CD4-positive, CD25-positive, alpha-beta regulatory T cell (primary cell): Measurements from ENCODE around the gene WNK2. TPM values are rescaled to one million over a fixed set of nuclear protein-coding genes. Genes with fewer than 3 reads are reported as not detected.

Experiments
- ATAC-seq, 2 donors: fragments of 150-1000 bp; cut with Tn5 transposase; one replicate each; pipeline ENCODE4 v1.10.0; 2021; ENCODE audit warnings: low read depth in 2 of 2, moderate number of reproducible peaks in 2 of 2, moderate library complexity in 1 of 2
- DNase-seq, 3 donors: peaks; one replicate each; pipeline versions ENCODE4 v3.0.0 to v3.0.0-alpha.2; 2012 to 2022; ENCODE audit warnings: mixed read lengths in 1 of 3
- H3K27ac ChIP-seq: one replicate; pipeline ENCODE4 v1.7.0; 2013; ENCODE audit warnings: mild to moderate bottlenecking, low read length; ENCODE audit not compliant: insufficient read depth, poor library complexity, severe bottlenecking
- H3K27me3 ChIP-seq: one replicate; pipeline ENCODE4 v1.7.0; 2013; ENCODE audit warnings: low read length; ENCODE audit not compliant: control insufficient read depth, insufficient read depth
- H3K36me3 ChIP-seq: one replicate; pipeline ENCODE4 v1.7.0; 2013; ENCODE audit warnings: mild to moderate bottlenecking, low read length, moderate library complexity; ENCODE audit not compliant: control insufficient read depth, insufficient read depth
- H3K4me1 ChIP-seq: 2 replicates; pipeline ENCODE4 v1.7.0; 2013; ENCODE audit warnings: mild to moderate bottlenecking, low read length; ENCODE audit not compliant: insufficient read depth, control insufficient read depth, poor library complexity, severe bottlenecking
- H3K4me3 ChIP-seq: one replicate; pipeline ENCODE4 v1.7.0; 2013; ENCODE audit warnings: low read depth, mild to moderate bottlenecking, low read length, moderate library complexity
- H3K9me3 ChIP-seq, 2 experiments: 1 replicate in 1 of 2; 2 replicates in 1 of 2; pipeline ENCODE4 v1.7.0; 2013; ENCODE audit warnings: low read length in 2 of 2, mild to moderate bottlenecking in 1 of 2, moderate library complexity in 1 of 2; ENCODE audit not compliant: control insufficient read depth in 2 of 2
- H3K27ac Mint-ChIP-seq, 3 donors: one replicate each; pipeline ENCODE4 v1.8.0; 2020 to 2022; ENCODE audit warnings: mild to moderate bottlenecking in 3 of 3, mixed read lengths in 3 of 3, moderate library complexity in 2 of 3
- H3K27me3 Mint-ChIP-seq: one replicate; pipeline ENCODE4 v1.8.0; 2022; ENCODE audit warnings: mild to moderate bottlenecking, mixed read lengths
- H3K36me3 Mint-ChIP-seq: one replicate; pipeline ENCODE4 v1.8.0; 2020; ENCODE audit warnings: mixed read lengths
- H3K4me1 Mint-ChIP-seq, 4 donors: one replicate each; pipeline ENCODE4 v1.8.0; 2020 to 2022; ENCODE audit warnings: mixed read lengths in 4 of 4, mild to moderate bottlenecking in 1 of 4
- H3K4me3 Mint-ChIP-seq, 4 donors: one replicate each; pipeline ENCODE4 v1.8.0; 2020 to 2022; ENCODE audit warnings: mild to moderate bottlenecking in 4 of 4, mixed read lengths in 4 of 4, moderate library complexity in 3 of 4
- H3K9me3 Mint-ChIP-seq, 7 donors: one replicate each; pipeline ENCODE4 v1.8.0; 2020 to 2022; ENCODE audit warnings: mixed read lengths in 7 of 7, mild to moderate bottlenecking in 3 of 7, moderate library complexity in 2 of 7
- polyA plus RNA-seq, 4 donors: library from polyadenylated mRNA; unstranded; fragments of 300-500 nt; fragmentation: Illumina TruSeq; gene quantifications; one replicate each; pipeline ENCODE4 v1.2.3, GENCODE V29; 2021
- total RNA-seq: library from RNA; stranded (reverse); gene quantifications from one replicate; pipeline ENCODE4 v1.2.3, GENCODE V29; 2022

The WNK2 gene
- total and polyA plus RNA-seq, 5 donors from 2014 or later, result 0.22 TPM; not detected in 4

GRCh38 chr9:93221044-93221443 is 37.1 kb downstream of the WNK2 start:
- peaks cover 0 to under 1% of the 10 kb centered on the region in 2 experiments for H3K9me3 ChIP-seq
- Mint-ChIP-seq H3K36me3 (no peaks in the 10 kb centered on the region), H3K4me3 (no peak overlapping the region), H3K9me3 (peaks cover 0 to 2% (median 0%) of the 10 kb centered on the region in 7 donors), H3K4me1 (peaks cover 0 to 6% (median 0%) of the 10 kb centered on the region in 4 donors), H3K27ac (no peak overlapping the region), H3K27me3 (peaks cover 16% of the 10 kb centered on the region)
- H3K4me3 ChIP-seq, result no peak overlapping the region
- no peaks in the 10 kb centered on the region for H3K4me1 ChIP-seq
- no peak overlapping the region for H3K27ac ChIP-seq
- ATAC-seq (no peak), DNase-seq (no peak)
- H3K27me3 ChIP-seq, result no peaks in the 10 kb centered on the region
- no peaks in the 10 kb centered on the region for H3K36me3 ChIP-seq

GRCh38 chr9:93222890-93223259 is 38.9 kb downstream of the WNK2 start:
- DNase-seq (no peak), ATAC-seq (no peak)
- Mint-ChIP-seq H3K4me3 (no peak overlapping the region), H3K27me3 (peaks cover 16% of the 10 kb centered on the region), H3K27ac (no peak overlapping the region), H3K9me3 (no peaks in the 10 kb centered on the region), H3K4me1 (peaks cover 0 to 6% (median 0%) of the 10 kb centered on the region in 4 donors), H3K36me3 (no peaks in the 10 kb centered on the region)
- Histone ChIP-seq H3K36me3 (no peaks in the 10 kb centered on the region), H3K27me3 (no peaks in the 10 kb centered on the region), H3K4me3 (no peak overlapping the region), H3K27ac (no peak overlapping the region), H3K9me3 (no peaks in the 10 kb centered on the region), H3K4me1 (no peaks in the 10 kb centered on the region)

- peak overlapping the region in 1 of 3 donors; percentile 38 for H3K27ac Mint-ChIP-seq
- H3K27me3 Mint-ChIP-seq, result peaks cover 22% of the 10 kb centered on the region
- H3K4me1 ChIP-seq, result no peaks in the 10 kb centered on the region
- H3K36me3 Mint-ChIP-seq, result no peaks in the 10 kb centered on the region
- ATAC-seq (no peak), DNase-seq (no peak)
- no peaks in the 10 kb centered on the region for H3K9me3 Mint-ChIP-seq
- no peak overlapping the region for H3K4me3 ChIP-seq
- no peaks in the 10 kb centered on the region for H3K36me3 ChIP-seq
- H3K27ac ChIP-seq, result no peak overlapping the region
- H3K4me3 Mint-ChIP-seq, result no peak overlapping the region
- peaks cover 0 to 6% (median 0%) of the 10 kb centered on the region in 4 donors for H3K4me1 Mint-ChIP-seq
- H3K27me3 ChIP-seq, result no peaks in the 10 kb centered on the region
- H3K9me3 ChIP-seq, result no peaks in the 10 kb centered on the region
These were observed 39.6 kb downstream of the WNK2 start for GRCh38 chr9:93223260-93224180.

DNA sequence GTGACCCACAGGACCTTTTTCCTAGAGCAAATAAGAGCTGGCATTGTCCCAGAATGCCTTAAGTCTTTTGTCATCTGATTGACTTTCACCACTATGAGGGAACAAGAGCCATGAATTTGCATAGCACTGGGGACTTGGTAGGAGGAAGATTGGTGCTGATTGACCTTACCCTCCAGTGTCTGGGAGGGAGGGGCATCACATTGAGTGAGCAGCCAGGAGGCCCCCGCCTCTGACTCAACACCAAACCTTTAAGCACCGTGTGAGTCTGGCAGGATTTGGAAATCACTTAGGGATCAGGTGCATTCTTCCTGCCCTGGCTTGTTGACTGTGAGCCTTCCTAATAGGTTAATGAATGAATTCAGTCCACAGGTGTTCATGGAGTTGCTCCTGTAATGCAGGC is 40.7 kb downstream of the WNK2 start:
- ATAC-seq (no peak), DNase-seq (no peak)
- no peaks in the 10 kb centered on the region for H3K9me3 Mint-ChIP-seq
- no peak overlapping the region for H3K27ac Mint-ChIP-seq
- Histone ChIP-seq H3K27ac (no peak overlapping the region), H3K36me3 (no peaks in the 10 kb centered on the region), H3K27me3 (no peaks in the 10 kb centered on the region), H3K4me1 (no peaks in the 10 kb centered on the region), H3K9me3 (no peaks in the 10 kb centered on the region), H3K4me3 (no peak overlapping the region)
- no peaks in the 10 kb centered on the region for H3K36me3 Mint-ChIP-seq
- peaks cover 0 to 6% (median 0%) of the 10 kb centered on the region in 4 donors for H3K4me1 Mint-ChIP-seq
- H3K4me3 Mint-ChIP-seq, result no peak overlapping the region
- peaks cover 22% of the 10 kb centered on the region for H3K27me3 Mint-ChIP-seq

DNA sequence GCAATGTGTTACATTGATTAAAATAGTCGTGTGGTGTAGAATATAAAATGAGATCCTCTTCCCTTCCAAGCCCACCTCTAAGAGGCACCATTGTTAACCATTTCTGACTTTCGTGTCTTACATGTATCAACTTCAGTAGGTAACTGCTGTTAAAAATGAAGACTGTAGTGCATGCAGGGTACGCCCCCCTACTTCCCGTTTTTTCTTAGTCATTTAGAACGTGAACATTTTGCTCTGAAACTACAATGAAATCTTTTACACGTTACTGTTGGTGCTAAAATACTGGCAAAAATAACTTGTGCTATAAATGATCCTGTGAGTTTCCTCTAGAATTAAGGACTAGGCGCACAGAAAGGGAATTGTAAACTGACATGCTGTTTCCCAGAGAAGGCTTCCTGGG is 41.5 kb downstream of the WNK2 start:
- no peak overlapping the region for H3K4me3 Mint-ChIP-seq
- Histone ChIP-seq H3K36me3 (no peaks in the 10 kb centered on the region), H3K4me1 (no peaks in the 10 kb centered on the region), H3K27me3 (no peaks in the 10 kb centered on the region), H3K4me3 (no peak overlapping the region), H3K9me3 (no peaks in the 10 kb centered on the region), H3K27ac (no peak overlapping the region)
- no peak for ATAC-seq
- H3K27me3 Mint-ChIP-seq, result peaks cover 22% of the 10 kb centered on the region
- H3K9me3 Mint-ChIP-seq, result no peaks in the 10 kb centered on the region
- H3K27ac Mint-ChIP-seq, result no peak overlapping the region
- peaks cover 0 to 6% (median 0%) of the 10 kb centered on the region in 4 donors for H3K4me1 Mint-ChIP-seq
- H3K36me3 Mint-ChIP-seq, result no peaks in the 10 kb centered on the region
- DNase-seq, result no peak

GRCh38 chr9:93225892-93226291 is 42.0 kb downstream of the WNK2 start:
- ATAC-seq, result no peak
- Histone ChIP-seq H3K27ac (no peak overlapping the region), H3K9me3 (no peaks in the 10 kb centered on the region), H3K4me1 (no peaks in the 10 kb centered on the region), H3K27me3 (no peaks in the 10 kb centered on the region), H3K36me3 (no peaks in the 10 kb centered on the region), H3K4me3 (no peak overlapping the region)
- no peak overlapping the region for H3K27ac Mint-ChIP-seq
- H3K27me3 Mint-ChIP-seq, result peaks cover 22% of the 10 kb centered on the region
- no peak overlapping the region for H3K4me3 Mint-ChIP-seq
- no peaks in the 10 kb centered on the region for H3K36me3 Mint-ChIP-seq
- DNase-seq, result no peak
- H3K4me1 Mint-ChIP-seq, result peaks cover 0 to 6% (median 0%) of the 10 kb centered on the region in 4 donors
- H3K9me3 Mint-ChIP-seq, result no peaks in the 10 kb centered on the region

- no peak overlapping the region for H3K27ac ChIP-seq
- no peaks in the 10 kb centered on the region for H3K36me3 Mint-ChIP-seq
- no peak overlapping the region for H3K27ac Mint-ChIP-seq
- no peaks in the 10 kb centered on the region for H3K4me1 ChIP-seq
- DNase-seq (no peak), ATAC-seq (no peak)
- H3K4me1 Mint-ChIP-seq, result peaks cover 0 to 6% (median 0%) of the 10 kb centered on the region in 4 donors
- H3K36me3 ChIP-seq, result no peaks in the 10 kb centered on the region
- peaks cover 18% of the 10 kb centered on the region for H3K27me3 Mint-ChIP-seq
- H3K9me3 Mint-ChIP-seq, result no peaks in the 10 kb centered on the region
- no peak overlapping the region for H3K4me3 Mint-ChIP-seq
- H3K27me3 ChIP-seq, result no peaks in the 10 kb centered on the region
- H3K9me3 ChIP-seq, result no peaks in the 10 kb centered on the region
- no peak overlapping the region for H3K4me3 ChIP-seq
These were observed 42.9 kb downstream of the WNK2 start for GRCh38 chr9:93226819-93227218.

DNA sequence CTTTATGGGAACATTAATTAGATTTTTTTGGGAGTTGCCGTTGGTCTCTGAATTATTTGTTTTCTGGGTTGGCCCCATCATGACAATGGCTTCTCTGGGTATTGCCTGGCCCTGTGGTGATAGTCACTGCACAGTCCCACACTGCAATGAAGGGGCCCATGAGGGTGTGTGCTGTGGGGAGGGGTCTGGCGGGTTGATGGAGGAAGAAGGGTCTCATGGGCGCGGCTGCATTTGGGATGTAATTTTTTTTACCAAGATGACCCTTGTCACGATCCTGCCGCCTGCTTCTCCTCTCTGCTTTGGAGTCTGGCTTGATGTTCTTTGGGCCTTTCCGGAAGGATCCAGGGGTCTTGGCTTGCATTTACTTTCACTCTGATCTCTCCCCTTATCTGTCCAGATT is 44.1 kb downstream of the WNK2 start:
- H3K27ac ChIP-seq, result no peak overlapping the region
- H3K27me3 ChIP-seq, result no peaks in the 10 kb centered on the region
- H3K4me1 ChIP-seq, result no peaks in the 10 kb centered on the region
- DNase-seq (no peak), ATAC-seq (no peak)
- Mint-ChIP-seq H3K4me3 (no peak overlapping the region), H3K27ac (no peak overlapping the region), H3K9me3 (no peaks in the 10 kb centered on the region), H3K36me3 (no peaks in the 10 kb centered on the region), H3K27me3 (peaks cover 14% of the 10 kb centered on the region), H3K4me1 (peaks cover 0 to 6% (median 0%) of the 10 kb centered on the region in 4 donors)
- no peak overlapping the region for H3K4me3 ChIP-seq
- H3K9me3 ChIP-seq, result no peaks in the 10 kb centered on the region
- H3K36me3 ChIP-seq, result no peaks in the 10 kb centered on the region
